Measurements from ENCODE around the gene LTV1.

LTV1 gene

DNA sequence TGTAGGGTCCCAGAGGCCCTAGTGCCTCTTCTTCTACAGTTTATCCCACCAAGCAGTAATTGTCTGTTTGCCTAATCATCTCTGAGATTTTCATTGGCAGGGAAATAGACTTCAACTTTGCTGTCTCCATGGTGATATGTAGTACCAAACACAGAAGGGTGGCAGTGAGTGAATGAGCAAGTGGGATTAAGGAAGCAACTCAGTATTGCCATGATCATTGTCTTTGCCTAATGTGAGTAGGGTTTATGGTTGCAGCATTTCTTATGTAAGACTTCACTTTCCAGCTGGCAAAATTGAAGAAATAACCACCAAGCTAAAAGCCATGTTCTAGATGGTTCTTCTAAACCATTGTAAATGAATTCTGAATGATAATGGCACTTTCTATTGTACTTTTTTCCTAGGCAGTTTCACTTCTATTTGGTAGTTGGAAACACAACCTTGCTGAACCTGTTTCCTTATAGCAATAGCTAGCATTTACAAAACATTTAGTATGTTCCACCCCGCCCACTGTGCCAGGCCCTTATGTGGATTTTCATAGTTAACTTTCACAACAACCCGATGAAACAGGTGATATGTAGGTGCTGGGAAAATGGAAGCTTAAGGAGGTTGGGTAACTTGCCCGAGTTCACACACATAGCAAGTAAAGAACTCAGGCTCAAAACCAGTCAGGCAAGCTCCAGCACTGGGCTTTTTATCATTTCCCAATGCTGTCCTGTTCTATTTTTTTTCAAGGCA is 53.2 kb downstream of the LTV1 start:
- DNase-seq: no peak

DNA sequence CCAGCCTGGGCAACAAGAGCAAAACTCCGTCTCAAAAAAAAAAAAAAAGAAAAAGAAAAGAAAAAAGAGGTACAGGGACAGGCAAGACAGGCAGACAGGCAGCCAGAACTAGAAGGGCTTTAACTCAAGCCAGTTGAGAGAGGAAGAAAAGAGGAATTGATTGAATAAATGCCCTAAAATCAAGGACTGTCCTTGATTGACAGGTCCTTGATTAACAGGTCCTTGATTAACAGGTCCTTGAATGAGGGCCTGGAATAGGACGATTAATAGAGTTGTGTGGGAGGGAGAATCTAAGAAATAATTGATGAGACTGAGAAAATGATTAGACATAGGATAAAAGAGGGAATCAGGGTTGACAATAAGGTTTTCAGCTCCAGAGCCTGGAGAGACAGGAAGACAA is 57.2 kb downstream of the LTV1 start:
- DNase-seq: no peak

DNA sequence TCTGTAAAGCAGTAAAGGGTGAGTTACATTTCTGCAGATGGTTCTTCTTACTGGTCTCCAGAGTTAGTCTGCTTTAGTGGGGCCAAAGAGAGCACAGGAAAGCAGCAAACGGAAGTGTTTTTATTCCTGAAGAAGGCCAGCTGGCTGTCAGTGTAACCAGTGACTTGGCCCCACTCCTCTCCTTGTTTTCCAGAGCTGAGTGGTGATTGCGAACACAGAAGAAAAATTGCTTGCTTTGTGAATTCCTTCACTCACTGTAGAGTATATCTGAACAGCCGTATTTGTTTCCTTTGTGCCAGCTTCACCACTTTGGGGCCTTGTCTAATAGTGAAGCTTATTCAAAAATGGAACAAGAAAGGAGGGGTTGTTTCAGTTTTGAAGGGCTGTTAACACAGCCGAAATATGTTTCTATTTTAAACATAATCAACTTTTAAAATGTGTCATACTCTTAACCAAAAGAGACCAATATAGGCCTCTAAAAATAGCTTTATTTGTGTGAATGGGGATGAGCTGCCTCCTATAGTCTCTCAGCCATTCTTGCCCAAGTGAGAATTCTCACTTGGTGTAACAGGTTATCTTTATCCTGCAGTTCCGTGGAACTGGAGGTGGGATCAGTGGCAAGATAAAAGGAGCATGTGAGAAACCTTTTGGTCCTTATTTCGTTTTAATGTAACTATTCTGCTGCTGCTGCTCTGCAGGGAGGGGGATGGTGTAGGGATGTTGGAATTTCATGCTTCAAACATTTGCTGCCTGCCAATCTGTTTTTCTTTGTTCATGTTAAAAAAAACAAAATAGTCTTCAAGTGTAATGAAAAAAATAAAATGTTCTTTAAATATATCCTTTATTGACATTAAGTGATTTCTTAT is 59.0 kb downstream of the LTV1 start:
- DNase-seq: no peak

DNA sequence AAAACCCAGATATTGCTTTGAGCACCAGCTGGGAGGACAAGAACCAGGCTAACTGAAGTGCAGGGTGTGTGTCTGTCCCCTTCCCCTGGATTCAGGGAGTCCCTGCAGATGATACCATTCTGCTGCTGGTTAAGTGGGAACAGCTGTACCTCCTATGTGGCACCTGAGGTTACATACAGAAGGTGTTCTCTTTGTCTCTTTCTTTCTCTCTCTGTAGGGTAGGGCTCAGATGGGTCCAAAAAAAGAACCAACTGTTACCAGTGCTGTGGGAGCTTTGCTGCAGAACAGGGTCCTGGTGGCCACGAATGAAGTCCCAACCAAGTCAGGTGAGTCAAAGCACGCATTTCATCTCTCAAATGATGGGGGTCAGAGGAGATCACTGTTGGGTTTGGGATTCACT is 59.7 kb downstream of the LTV1 start:
- no peak for DNase-seq

DNA sequence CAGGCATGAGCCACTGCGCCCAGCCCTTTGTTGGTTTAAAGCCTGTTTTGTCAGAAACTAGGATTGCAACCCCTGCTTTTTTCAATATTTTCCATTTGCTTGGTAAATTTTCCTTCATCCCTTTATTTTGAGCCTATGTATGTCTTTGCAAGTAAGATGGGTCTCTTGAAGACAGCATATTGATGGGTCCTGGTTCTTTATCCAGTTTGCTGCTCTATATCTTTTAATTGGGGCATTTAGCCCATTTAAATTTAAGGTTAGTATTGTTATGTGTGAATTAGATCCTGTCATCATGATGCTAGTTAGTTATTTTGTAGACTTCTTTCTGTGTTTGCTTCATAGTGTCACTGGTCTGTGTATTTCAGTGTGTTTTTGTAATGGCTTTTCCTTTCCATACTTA is 67.9 kb downstream of the LTV1 start:
- no peak for DNase-seq

DNA sequence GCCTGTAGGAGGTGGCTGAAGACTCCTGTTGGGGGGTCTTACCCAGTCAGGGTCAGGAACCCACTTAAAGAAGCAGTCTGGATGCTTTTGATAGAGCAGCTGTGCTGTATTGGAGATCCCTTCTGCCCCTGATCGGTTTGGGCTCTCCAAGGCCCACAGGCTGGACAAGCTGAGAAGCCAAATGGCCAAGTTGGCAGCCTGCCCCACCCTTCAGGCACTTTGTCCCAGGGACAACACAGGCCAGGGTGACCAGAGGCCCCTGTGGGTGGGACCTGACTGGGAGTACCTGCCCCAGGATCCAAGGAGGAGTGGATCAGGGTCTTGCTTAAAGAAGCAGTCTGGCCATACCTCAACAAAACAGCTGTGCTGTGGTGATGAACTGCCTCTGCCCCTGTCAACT is 69.5 kb downstream of the LTV1 start:
- DNase-seq: no peak
